Fibroblast of lung (primary cell): ENCODE data around the gene SPACA7. TPM values are rescaled to one million over a fixed set of nuclear protein-coding genes. Genes with fewer than 3 reads are reported as not detected.

Experiments used
- DNase-seq, 2 donors: peaks; one replicate each; pipeline versions ENCODE4 v3.0.0 to v3.0.0-alpha.2; 2010; ENCODE audit warnings: low read depth in 2 of 2
- H2AFZ ChIP-seq: 2 replicates; pipeline ENCODE4 v1.5.1; 2012; ENCODE audit warnings: low read length, control low read depth, inconsistent platforms
- H3K27ac ChIP-seq: 2 replicates; pipeline ENCODE4 v1.5.1; 2011; ENCODE audit warnings: low read length, control low read depth; ENCODE audit not compliant: insufficient read depth
- H3K27me3 ChIP-seq: 2 replicates; pipeline ENCODE4 v1.5.1; 2011; ENCODE audit warnings: mild to moderate bottlenecking, low read length; ENCODE audit not compliant: control insufficient read depth, insufficient read depth
- H3K36me3 ChIP-seq: 2 replicates; pipeline ENCODE4 v1.5.1; 2011; ENCODE audit warnings: low read length; ENCODE audit not compliant: control insufficient read depth, insufficient read depth
- H3K4me1 ChIP-seq: 2 replicates; pipeline ENCODE4 v1.5.1; 2011; ENCODE audit warnings: low read length; ENCODE audit not compliant: control insufficient read depth, insufficient read depth; ENCODE audit errors: extremely low read depth
- H3K4me2 ChIP-seq: 2 replicates; pipeline ENCODE4 v1.5.1; 2011; ENCODE audit warnings: low read length, control low read depth; ENCODE audit not compliant: insufficient read depth; ENCODE audit errors: extremely low read depth
- H3K4me3 ChIP-seq, 4 experiments: fragments of 200-600 bp in 1 of 4; sonication (generic) in 1 of 4; replicated peaks in 1 of 4; 2 replicates each; pipeline ENCODE4 v1.5.1; 2011 to 2016; ENCODE audit warnings: low read length in 4 of 4, low read depth in 3 of 4, mild to moderate bottlenecking in 3 of 4, control low read depth in 2 of 4, inconsistent platforms in 1 of 4, mixed read lengths in 1 of 4; ENCODE audit not compliant: insufficient read depth in 1 of 4; ENCODE audit errors: control extremely low read depth in 1 of 4
- H3K79me2 ChIP-seq: 2 replicates; pipeline ENCODE4 v1.5.1; 2012; ENCODE audit warnings: mild to moderate bottlenecking, low read length, inconsistent platforms; ENCODE audit not compliant: control insufficient read depth, insufficient read depth
- H3K9ac ChIP-seq: 2 replicates; pipeline ENCODE4 v1.5.1; 2011; ENCODE audit warnings: mild to moderate bottlenecking, low read length, control low read depth; ENCODE audit not compliant: insufficient read depth
- H3K9me3 ChIP-seq: 2 replicates; pipeline ENCODE4 v1.5.1; 2012; ENCODE audit warnings: low read depth, low read length; ENCODE audit not compliant: control insufficient read depth, insufficient read depth
- H4K20me1 ChIP-seq: 2 replicates; pipeline ENCODE4 v1.5.1; 2011; ENCODE audit warnings: low read length; ENCODE audit not compliant: control insufficient read depth, insufficient read depth; ENCODE audit errors: extremely low read depth
- CTCF ChIP-seq, 2 donors: IDR thresholded peaks in 1 of 2; conservative IDR thresholded peaks in 1 of 2; 1 replicate in 1 of 2; 2 replicates in 1 of 2; pipeline ENCODE4 v1.5.1; 2011 to 2012; ENCODE audit warnings: low read length in 2 of 2, control low read depth in 1 of 2, inconsistent platforms in 1 of 2, low read depth in 1 of 2, mild to moderate bottlenecking in 1 of 2
- EZH2 ChIP-seq: IDR thresholded peaks from 2 replicates; pipeline ENCODE4 v1.5.1; 2012; ENCODE audit warnings: low read length, control low read depth, mild to moderate bottlenecking; ENCODE audit errors: missing control alignments
- polyA plus RNA-seq, 2 donors: library from polyadenylated mRNA; depleted of rRNA in 1 of 2; stranded (reverse) in 1 of 2; unstranded in 1 of 2; fragments of >200 nt; gene quantifications; 2 replicates each; pipeline ENCODE4 v1.2.1, GENCODE V29; 2011 to 2012; ENCODE audit warnings: missing spikeins in 1 of 2
- total RNA-seq: library from RNA; depleted of rRNA; stranded (reverse); fragments of >200 nt; gene quantifications from 2 replicates; pipeline ENCODE4 v1.2.1, GENCODE V29; 2014

Gene SPACA7
- total and polyA plus RNA-seq, 2 donors (not counting 1 experiment from before 2014, with no cell fraction given), result not detected

- Histone ChIP-seq H3K36me3 (no peaks in the 10 kb centered on the region), H3K9ac (no peak overlapping the region), H3K27me3 (no peaks in the 10 kb centered on the region), H3K27ac (no peak overlapping the region), H3K79me2 (no peaks in the 10 kb centered on the region), H3K4me1 (no peaks in the 10 kb centered on the region), H4K20me1 (no peaks in the 10 kb centered on the region), H3K4me2 (no peak overlapping the region), H3K9me3 (no peaks in the 10 kb centered on the region), H3K4me3 (no peak overlapping the region), H2AFZ (no peak overlapping the region)
- no peak for DNase-seq
- no peak for TF ChIP-seq EZH2
- TF ChIP-seq CTCF (conservative IDR thresholded peaks at IDR 0.05 in 1 of 2, IDR thresholded peaks at IDR 0.05 in 1 of 2; ENCODE audit: low read depth in 1 of 2, low read length in 2 of 2), result no peak
These were observed 79.4 kb downstream of the SPACA7 start for GRCh38 chr13:112455476-112456059.

GRCh38 chr13:112456138-112457056 is 80.2 kb downstream of the SPACA7 start:
- Histone ChIP-seq H4K20me1 (no peaks in the 10 kb centered on the region), H3K4me1 (no peaks in the 10 kb centered on the region), H3K9ac (no peak overlapping the region), H3K27ac (no peak overlapping the region), H3K27me3 (no peaks in the 10 kb centered on the region), H3K4me2 (no peak overlapping the region), H2AFZ (no peak overlapping the region), H3K4me3 (no peak overlapping the region), H3K79me2 (no peaks in the 10 kb centered on the region), H3K9me3 (no peaks in the 10 kb centered on the region), H3K36me3 (no peaks in the 10 kb centered on the region)
- TF ChIP-seq EZH2, result no peak
- no peak for TF ChIP-seq CTCF (conservative IDR thresholded peaks at IDR 0.05 in 1 of 2, IDR thresholded peaks at IDR 0.05 in 1 of 2; ENCODE audit: low read depth in 1 of 2, low read length in 2 of 2)
- no peak for DNase-seq

- H3K9me3 ChIP-seq, result no peaks in the 10 kb centered on the region
- no peaks in the 10 kb centered on the region for H3K4me1 ChIP-seq
- no peak overlapping the region for H3K4me3 ChIP-seq
- H3K27me3 ChIP-seq, result no peaks in the 10 kb centered on the region
- DNase-seq, result no peak
- H3K4me2 ChIP-seq, result no peak overlapping the region
- H4K20me1 ChIP-seq, result no peaks in the 10 kb centered on the region
- H3K9ac ChIP-seq, result no peak overlapping the region
- no peaks in the 10 kb centered on the region for H3K36me3 ChIP-seq
- H3K27ac ChIP-seq, result no peak overlapping the region
- TF ChIP-seq CTCF (conservative IDR thresholded peaks at IDR 0.05 in 1 of 2, IDR thresholded peaks at IDR 0.05 in 1 of 2; ENCODE audit: low read depth in 1 of 2, low read length in 2 of 2) (no peak), EZH2 (no peak)
- H2AFZ ChIP-seq, result no peak overlapping the region
- H3K79me2 ChIP-seq, result no peaks in the 10 kb centered on the region
These were observed 80.9 kb downstream of the SPACA7 start for GRCh38 chr13:112457081-112457480.
